Measurements from ENCODE around the gene LAMTOR3.

DNA sequence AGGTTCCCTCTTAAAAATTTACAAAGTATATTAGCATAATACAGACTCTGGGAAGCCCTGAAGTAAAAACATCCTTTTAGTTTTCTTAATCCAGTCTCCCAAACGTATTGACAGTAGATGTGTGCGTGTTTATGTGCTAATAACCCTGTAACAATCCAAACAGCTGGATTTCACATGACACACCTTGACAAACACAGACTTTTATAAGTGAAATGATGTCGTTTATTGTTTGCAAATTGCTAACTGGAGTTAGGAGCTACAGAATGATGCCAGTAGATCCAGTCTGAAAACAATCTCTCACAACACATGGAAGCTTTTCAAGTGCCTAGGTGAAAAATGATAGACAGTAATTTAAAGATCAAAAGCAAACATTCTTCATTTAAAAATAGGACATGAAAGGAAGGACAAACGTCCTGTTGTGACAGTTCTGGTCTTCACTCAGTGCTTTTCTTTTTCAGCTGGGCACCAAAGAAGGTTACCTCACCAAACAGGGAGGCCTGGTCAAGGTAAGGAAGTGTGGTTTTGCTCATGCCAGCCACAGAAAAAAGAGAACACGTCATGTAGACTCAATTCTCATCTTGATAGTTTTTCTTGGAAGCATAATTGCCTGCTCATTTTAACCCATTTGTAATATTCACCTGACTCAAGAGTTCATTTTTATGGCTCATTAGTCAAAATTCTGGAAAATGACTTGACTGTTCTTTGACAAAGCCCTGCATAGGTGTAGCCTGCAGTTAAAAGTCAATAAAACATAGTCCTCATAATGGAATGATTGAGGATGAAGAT lies 32.9 kb downstream of the LAMTOR3 start:
- no peak for TF ChIP-seq EZH2phosphoT487 (conservative IDR thresholded peaks at IDR 0.05; ENCODE audit: low read length)
- TF ChIP-seq, protein P1, sequence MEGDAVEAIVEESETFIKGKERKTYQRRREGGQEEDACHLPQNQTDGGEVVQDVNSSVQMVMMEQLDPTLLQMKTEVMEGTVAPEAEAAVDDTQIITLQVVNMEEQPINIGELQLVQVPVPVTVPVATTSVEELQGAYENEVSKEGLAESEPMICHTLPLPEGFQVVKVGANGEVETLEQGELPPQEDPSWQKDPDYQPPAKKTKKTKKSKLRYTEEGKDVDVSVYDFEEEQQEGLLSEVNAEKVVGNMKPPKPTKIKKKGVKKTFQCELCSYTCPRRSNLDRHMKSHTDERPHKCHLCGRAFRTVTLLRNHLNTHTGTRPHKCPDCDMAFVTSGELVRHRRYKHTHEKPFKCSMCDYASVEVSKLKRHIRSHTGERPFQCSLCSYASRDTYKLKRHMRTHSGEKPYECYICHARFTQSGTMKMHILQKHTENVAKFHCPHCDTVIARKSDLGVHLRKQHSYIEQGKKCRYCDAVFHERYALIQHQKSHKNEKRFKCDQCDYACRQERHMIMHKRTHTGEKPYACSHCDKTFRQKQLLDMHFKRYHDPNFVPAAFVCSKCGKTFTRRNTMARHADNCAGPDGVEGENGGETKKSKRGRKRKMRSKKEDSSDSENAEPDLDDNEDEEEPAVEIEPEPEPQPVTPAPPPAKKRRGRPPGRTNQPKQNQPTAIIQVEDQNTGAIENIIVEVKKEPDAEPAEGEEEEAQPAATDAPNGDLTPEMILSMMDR (IDR thresholded peaks at IDR 0.05; ENCODE audit: insufficient read depth, low read length, poor library complexity, severe bottlenecking), result no peak

Data from SU-DHL-6 (cell line).